KBM-7 (cell line): Measurements from ENCODE around the gene RPL23.

ENCODE experiments used
- DNase-seq: peaks from one replicate; pipeline ENCODE4 v3.0.0-alpha.2; 2015
- in situ Hi-C: fragments of 300-500 bp; cut with MboI; formaldehyde crosslinking; loops from 2 replicates; pipeline ENCODE4 v1.14.3; 2020; ENCODE audit warnings: low sequenced_read_pairs, low pct_unique_long_range_greater_than_20kb, mixed read lengths

RPL23 gene

DNA sequence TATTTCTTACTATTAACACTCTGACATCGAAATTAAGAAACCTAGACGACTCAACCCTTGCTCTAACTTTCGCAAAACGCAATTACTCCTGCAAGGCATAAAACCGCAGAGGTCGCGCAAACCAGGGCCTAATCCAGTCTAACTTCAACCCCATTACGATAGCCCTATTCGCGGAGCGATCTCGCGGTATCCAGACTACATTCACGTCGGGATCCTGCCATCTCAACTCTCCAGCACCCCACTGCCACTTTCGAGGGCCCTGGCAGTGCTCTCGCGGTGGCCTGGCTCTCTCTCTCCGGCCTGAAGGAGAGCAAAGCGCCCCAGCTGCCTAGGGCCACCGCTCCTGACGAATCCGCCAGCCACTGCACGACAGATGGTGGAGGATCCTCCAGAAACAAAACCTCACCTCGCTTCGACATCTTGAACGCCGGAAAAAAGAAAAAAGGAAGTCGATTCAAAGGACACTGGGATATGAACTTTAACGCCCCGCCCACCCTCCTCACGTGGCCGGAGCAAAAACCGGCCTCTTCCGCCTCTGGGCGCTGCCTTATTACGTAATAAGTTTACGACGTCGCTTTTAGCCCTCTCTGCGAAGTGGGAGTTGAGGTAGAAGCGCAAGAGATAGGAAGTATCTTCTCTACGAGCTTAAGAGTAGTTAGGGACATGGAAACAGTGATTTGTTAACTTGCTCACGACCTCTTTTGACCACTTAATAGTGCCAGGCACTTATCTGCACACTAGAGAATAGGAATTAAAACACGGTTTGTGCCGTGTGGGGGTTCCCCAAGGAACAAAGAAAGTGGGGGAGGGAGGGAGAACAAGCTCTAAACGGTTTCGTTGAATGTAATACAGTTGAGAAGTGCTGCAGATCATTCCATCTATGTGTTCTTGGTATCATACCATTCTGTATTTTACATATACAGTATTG is at the start of gene RPL23:
RPL23 (minus strand) TSS at position 430 of the 928 bp plus-strand sequence; CDS start at position 419, 11 bp downstream.
- peak; percentile 98 for DNase-seq
- in situ Hi-C loops: no loop called here

DNA sequence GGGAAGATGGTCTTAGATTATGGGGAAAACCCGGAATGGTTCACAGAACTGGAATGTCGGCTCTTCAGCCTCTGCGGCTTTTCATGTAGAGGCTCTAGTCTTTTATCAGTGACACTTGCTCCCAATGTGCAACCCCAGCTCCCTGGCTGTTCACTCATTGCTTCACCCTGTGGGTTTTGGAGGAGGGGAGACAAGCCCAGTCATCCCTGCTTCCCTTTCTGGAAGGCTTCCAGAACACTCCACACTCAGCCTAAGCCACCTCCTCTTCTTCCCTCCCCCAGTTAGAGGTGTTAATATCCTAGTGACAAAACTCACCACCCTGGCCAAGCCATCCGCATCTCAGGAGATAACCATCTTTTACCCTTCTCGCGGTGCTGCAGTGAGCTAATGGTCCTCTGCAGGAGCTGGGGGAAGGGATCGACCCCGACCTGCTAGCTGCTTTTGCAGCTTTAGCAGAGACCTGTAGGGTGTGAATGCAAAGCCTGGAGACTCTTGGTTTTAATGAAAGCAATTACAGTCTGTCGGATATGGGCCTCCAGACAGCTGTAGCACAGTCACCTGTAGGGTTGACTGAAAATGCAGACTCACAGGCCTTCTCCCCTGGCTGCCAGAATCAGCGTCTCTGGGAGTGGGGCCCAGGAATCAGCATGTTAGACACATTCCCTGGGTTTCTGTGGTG is 47.6 kb upstream of the RPL23 start:
- peak; percentile 98 for DNase-seq
- in situ Hi-C loops: no loop called here

GRCh38 chr17:38899421-38899820 is 45.9 kb upstream of the RPL23 start:
- in situ Hi-C loops: no loop called here

DNA sequence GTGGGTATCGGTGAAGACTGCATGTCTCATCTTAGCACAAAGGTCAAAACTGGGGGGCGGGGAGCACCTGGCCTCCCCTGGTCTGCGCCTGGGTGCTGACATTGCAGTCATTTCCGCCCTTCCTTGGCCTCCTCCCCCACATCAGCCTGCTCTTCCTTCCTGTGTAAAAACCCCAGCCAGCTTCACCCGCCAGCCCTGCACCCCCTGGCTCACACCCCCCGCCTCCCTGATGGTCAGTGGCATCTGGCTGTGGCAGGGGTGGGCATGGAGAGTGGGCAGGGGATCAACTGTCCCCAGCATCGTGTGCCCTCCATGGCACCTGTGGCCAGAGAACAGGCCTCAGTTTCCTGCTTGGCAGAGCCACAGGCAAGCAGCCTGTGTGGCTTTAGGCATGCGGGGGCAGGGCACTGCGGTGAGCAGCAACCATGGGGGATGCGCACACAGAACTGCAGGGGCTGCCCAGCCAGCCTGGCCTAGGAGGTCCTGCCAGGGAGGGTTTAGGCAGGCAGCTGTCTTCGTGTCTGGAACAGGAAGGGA is 45.4 kb upstream of the RPL23 start:
- in situ Hi-C loops: no loop called here
- peak; percentile 93 for DNase-seq

More at GRCh38 chr17:38899421-38899820, 45.9 kb upstream of the RPL23 start:
- no peak for DNase-seq

- in situ Hi-C loops: no loop called here
- DNase-seq: no peak
Observed at GRCh38 chr17:38898291-38898679, 44.8 kb upstream of the RPL23 start.

GRCh38 chr17:38897671-38898290 is 44.3 kb upstream of the RPL23 start:
- no peak for DNase-seq
- in situ Hi-C loops: no loop called here

DNA sequence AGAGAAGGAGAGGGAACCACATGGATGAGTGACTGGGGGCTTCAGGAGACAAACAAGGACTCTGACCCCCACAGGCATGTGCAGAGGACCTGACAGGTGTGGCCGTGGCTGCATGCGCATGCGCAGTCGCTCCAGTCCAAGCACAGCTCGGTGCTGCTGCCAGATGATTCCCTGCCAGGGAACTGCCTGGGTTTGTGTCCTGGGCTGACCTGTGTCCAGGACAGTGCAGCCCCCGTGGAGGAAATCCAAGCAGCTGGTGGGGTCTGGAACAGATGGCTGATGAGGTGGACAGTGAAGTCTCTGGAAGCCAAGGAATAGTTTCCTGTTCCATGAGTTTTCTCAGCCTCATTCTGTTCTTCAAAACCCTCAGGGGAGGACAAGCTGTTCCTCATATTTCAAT is 43.7 kb upstream of the RPL23 start:
- DNase-seq: no peak
- in situ Hi-C loops: no loop called here

DNA sequence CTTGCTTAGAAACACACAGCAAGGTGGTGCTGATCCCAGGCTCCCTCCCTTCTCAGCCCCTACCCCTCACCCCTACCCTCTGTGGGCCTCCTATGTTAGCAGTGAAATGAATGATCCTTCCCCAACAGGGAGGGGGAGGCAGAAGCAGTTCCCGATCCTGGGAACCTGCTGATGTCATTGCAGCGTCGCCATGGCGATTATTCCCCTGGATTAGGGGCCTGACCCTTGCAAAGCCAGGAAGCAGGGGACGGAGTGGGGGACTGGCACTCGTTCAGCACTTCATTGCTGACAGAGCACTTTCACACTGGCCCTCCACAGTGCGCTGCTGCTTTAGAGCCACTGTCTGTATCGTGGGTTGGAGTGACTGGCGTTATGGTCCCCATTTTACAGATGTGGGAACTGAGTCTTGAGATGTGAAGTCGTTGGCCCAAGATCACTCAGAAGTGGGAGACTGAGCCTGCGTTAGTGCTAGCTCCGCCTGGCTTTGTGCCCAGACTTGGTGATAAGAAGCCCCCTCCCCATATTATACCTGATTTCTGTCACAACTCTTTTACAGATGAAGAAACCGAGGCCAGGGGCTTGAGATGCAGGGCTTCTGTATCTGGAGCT is 42.9 kb upstream of the RPL23 start:
- in situ Hi-C loops: no loop called here

GRCh38 chr17:38894276-38894675 is 40.8 kb upstream of the RPL23 start:
- in situ Hi-C loops: no loop called here
- DNase-seq: no peak

More for the DNA sequence above, 42.9 kb upstream of the RPL23 start:
- no peak for DNase-seq

GRCh38 chr17:38893607-38894006 is 40.1 kb upstream of the RPL23 start:
- in situ Hi-C loops: no loop called here
- peak; percentile 54 for DNase-seq

DNA sequence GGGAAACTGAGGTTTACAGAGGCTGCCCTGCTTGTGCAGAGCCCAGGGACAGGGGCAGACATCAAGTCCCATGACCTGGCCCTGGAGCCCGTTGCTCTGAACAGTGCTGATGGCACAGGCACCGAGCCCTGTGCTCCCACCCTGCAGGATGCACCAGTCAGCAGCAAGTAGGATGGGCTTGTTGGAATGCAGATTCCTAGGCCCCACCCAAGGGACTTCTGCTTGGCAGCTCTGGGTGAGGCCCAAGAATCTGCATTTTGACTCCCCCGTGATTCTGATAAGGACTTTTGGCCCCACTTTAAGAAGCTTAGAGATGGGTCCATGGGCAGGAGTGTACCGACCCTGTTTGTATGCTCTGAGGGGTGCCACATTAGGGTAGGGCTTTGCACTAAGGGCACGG is 39.6 kb upstream of the RPL23 start:
- in situ Hi-C loops: no loop called here
- DNase-seq: no peak

DNA sequence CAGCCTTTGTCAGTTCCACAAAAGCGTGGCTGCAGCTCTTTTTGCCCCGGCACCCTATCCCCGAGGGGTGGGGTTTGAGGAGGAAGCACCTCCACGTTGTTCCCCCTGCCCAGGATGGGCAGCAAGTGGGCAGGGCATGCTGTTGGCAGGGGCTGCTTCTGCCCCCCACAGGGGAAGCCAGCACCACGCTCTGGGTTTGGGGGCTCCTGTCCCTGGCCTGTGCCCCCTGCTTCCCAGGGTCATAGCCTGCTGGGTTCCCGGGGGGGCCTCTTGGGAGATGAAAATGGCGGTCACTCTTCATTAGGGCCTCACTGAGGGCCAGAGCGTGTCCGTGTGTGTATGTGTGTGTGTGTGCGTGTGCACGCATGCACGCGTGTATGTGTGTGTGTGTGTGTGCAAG is 39.1 kb upstream of the RPL23 start:
- DNase-seq: no peak
- in situ Hi-C loops: no loop called here

- in situ Hi-C loops: no loop called here
- no peak for DNase-seq
Observed at GRCh38 chr17:38892083-38892482, 38.6 kb upstream of the RPL23 start.

DNA sequence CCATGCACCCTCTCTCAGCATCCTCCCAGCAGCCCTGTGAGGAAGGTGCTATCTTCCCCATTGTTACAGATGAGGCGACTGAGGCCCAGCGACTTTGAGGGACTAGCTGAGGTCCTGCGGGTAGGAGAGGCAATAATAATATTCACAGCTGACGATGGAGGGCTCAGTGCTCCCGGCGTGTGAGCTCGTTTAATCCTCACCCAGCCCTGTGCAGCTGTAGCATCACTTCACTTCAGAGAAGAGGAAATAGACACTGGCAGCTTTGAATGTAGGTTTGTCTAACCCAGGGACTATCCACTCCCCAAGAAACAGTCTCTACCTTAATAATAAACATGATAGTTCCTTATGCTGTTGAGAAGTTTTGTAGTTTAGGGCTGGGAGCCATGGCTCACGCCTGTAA is 37.9 kb upstream of the RPL23 start:
- DNase-seq: no peak
- in situ Hi-C loops: no loop called here

- no peak for DNase-seq
- in situ Hi-C loops: no loop called here
Observed at GRCh38 chr17:38890410-38890746, 36.9 kb upstream of the RPL23 start.

- in situ Hi-C loops: no loop called here
- no peak for DNase-seq
Observed at GRCh38 chr17:38889745-38890409, 36.4 kb upstream of the RPL23 start.

DNA sequence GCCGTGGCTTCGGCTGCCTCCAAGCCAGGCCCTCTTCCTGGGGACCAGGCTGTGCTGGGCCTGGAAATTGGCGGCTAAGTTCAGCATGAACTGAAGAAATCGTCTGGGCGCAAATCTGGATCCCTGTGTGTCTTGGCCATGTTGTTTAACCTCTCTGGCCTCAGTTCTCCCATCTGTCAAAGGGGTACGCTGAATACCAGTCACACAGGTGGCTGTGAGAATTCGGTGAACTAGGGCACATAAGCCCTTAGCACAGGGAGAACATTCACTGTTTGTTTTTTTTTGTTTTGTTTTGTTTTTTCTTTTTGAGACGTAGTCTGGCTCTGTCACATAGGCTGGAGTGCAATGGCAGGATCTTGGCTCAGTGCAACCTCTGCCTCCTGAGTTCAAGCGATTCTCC is 35.3 kb upstream of the RPL23 start:
- in situ Hi-C loops: no loop called here
- no peak for DNase-seq

GRCh38 chr17:38886643-38887010 is 33.1 kb upstream of the RPL23 start:
- no peak for DNase-seq
- in situ Hi-C loops: no loop called here
